Aorta (tissue), 5 donors: ENCODE results near the gene CREM. TPM values are rescaled to one million over a fixed set of nuclear protein-coding genes. Genes with fewer than 3 reads are reported as not detected.

Experiments used
- ATAC-seq: fragments of 200-7000 bp; cut with Tn5 transposase; one replicate; pipeline ENCODE4 v1.9.1; 2022; ENCODE audit warnings: moderate library complexity; ENCODE audit not compliant: low FRiP score
- DNase-seq, 2 donors: peaks; one replicate each; pipeline ENCODE4 v3.0.0-alpha.2; 2020
- H3K27ac ChIP-seq, 2 donors: one replicate each; pipeline ENCODE4 v1.5.1; 2013; ENCODE audit warnings: low read length in 2 of 2, mild to moderate bottlenecking in 2 of 2, moderate library complexity in 2 of 2, control low read depth in 1 of 2, inconsistent platforms in 1 of 2, low read depth in 1 of 2
- H3K27me3 ChIP-seq, 2 donors: one replicate each; pipeline ENCODE4 v1.6.1; 2013; ENCODE audit warnings: control low read depth in 1 of 2, low read length in 1 of 2, mild to moderate bottlenecking in 1 of 2, moderate library complexity in 1 of 2; ENCODE audit not compliant: insufficient read depth in 2 of 2, control insufficient read depth in 1 of 2
- H3K36me3 ChIP-seq, 2 donors: one replicate each; pipeline ENCODE4 v1.6.1; 2013; ENCODE audit warnings: control low read depth in 1 of 2, low read length in 1 of 2, mild to moderate bottlenecking in 1 of 2; ENCODE audit not compliant: insufficient read depth in 2 of 2, control insufficient read depth in 1 of 2
- H3K4me1 ChIP-seq, 2 donors: one replicate each; pipeline ENCODE4 v1.6.1; 2013; ENCODE audit warnings: low read length in 2 of 2, control low read depth in 1 of 2, mild to moderate bottlenecking in 1 of 2, moderate library complexity in 1 of 2; ENCODE audit not compliant: insufficient read depth in 2 of 2, control insufficient read depth in 1 of 2
- H3K4me3 ChIP-seq, 2 donors: one replicate each; pipeline ENCODE4 v1.5.1; 2013; ENCODE audit warnings: low read length in 2 of 2, control low read depth in 1 of 2, mild to moderate bottlenecking in 1 of 2
- H3K9me3 ChIP-seq: one replicate; pipeline ENCODE4 v1.6.1; 2013; ENCODE audit warnings: mild to moderate bottlenecking, low read length; ENCODE audit not compliant: control insufficient read depth
- WGBS, 2 donors: extraction: QIAGEN DNeasy Blood & Tissue Kit; methylation state at CpG; one replicate each; pipeline ENCODE4 v1.1.7; 2013; 5-methylcytosine and 5-hydroxymethylcytosine counted together
- intact Hi-C, 2 donors: fragments of 100-400 bp; cut with DNase I; formaldehyde crosslinking; loops; one replicate each; pipeline versions ENCODE4 v1.14.2 to v1.15.0; 2022
- microRNA-seq, 2 donors: library from miRNA; unstranded; fragments of <30 nt; microRNA quantifications; one replicate each; pipeline ENCODE4 v1.2.0, GENCODE V29; 2020
- polyA plus RNA-seq, 2 donors: library from polyadenylated mRNA; stranded (reverse); fragments of 200-250 nt; gene quantifications; one replicate each; pipeline ENCODE4 v1.2.3, GENCODE V29; 2013
- total RNA-seq, 2 donors: library from RNA; stranded (reverse); fragmentation: NEBNext Ultra II Directional; extraction: Animal tissue kit (Norgen Biotek cat#: 25700); gene quantifications; one replicate each; pipeline ENCODE4 v1.2.1, GENCODE V29; 2021
- donor health status: healthy with polysubstance abuse.
- donor health status: Bipolar disorder and iron deficiency.
- donor health status: DM: no; HTN: no; CAD: no.
- donor health status: DM: no; HTN: no; CAD: no.
- donor health status: DM: yes; HTN: yes; CAD: no.

The CREM gene
- total and polyA plus RNA-seq, 4 donors: 38.9 to 71.5 (median 47.2) TPM

DNA sequence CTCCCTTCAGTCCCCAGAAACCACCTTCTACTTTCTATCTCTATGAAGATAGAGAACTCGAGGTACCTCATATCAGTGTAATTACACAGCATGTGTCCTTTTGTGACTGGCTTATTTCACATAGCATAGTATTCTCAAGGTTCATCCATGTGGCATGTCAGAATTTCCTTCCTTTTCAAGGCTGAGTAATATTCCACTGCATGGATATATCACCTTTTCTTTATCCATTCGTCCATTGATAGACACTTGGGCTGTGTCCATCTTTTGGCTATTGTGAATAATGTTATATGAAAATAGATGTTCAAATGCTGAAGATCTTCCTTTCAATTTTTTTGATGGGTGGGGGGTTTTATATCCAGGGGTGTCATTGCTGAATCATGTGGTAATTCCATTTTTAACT is 117.9 kb downstream of the CREM start:
- DNase-seq: no peak
- Histone ChIP-seq H3K9me3 (no peaks in the 10 kb centered on the region), H3K4me3 (no peak overlapping the region), H3K27ac (no peak overlapping the region), H3K36me3 (no peaks in the 10 kb centered on the region), H3K4me1 (no peaks in the 10 kb centered on the region), H3K27me3 (peaks cover 0 to 1% of the 10 kb centered on the region in 2 donors)
- intact Hi-C loops: loop anchor here in 1 of 2 donors (5.0 kb wide), 1 partner anchor 373 kb away; no protein-coding TSS in a partner anchor
- WGBS, 2 donors: 89 to 93% methylated on average over 2 of the region's 2 CpGs
- ATAC-seq: no peak

DNA sequence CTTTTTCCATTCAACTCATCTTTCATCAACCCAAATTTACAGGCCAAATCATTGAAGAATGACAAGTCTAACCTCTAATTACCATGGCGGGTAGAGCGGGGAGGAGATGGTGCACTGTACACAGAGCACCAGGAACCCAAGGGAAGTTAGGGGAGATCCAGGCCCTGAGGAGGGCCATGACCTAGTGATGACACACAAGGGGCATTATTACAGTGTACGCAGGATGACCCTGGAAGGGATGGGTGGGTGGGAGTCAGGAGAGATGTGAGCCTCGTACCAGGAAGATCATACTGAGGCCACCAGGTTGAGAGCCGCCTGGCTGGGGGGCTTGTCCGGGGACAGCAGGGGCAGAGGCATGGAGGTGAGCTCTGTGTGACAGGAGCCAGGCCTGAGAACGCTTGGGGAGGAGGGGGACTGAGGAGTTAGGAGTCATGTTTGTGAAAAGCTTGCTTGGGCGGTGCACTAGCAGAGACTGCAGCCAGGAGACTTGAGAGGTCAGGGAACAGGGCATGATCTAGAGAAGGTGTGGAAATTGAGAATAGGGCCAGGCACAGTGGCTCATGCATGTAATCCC is 120.2 kb downstream of the CREM start:
- intact Hi-C loops: no loop called here

DNA sequence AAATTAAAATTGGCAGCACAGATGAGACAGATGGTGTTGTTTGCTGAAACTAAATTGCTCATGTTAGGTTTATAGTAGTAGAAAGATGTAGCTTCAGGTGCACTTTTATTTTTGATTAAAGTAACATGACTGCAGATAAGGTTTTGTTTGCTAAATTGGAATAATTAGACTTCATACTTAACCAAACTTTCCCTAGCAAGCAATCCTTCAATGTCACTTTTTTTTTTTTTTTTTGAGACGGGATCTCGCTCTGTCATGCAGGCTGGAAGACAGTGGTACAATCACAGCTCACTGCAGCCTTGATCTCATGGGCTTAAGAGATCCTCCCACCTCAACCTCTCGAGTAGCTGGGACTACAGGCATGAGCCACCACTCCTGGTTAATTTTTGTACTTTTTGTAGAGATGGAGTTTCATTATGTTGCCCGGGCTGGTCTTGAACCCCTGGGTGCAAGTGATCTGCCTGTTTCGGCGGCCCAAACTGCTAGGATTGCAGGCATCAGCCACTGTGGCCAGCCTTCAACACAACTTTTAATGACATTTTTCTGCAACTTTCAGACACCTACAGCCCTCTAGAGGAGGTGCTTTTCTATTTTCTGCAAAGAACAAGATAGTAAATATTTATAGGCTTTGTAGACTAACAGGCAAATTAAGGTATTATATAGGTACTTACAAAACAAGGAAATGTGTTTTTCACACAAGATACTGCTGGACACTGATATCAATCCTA is 124.9 kb downstream of the CREM start:
- Histone ChIP-seq H3K27me3 (no peaks in the 10 kb centered on the region), H3K4me1 (no peaks in the 10 kb centered on the region), H3K9me3 (no peaks in the 10 kb centered on the region), H3K4me3 (no peak overlapping the region), H3K36me3 (no peaks in the 10 kb centered on the region), H3K27ac (no peak overlapping the region)
- DNase-seq: no peak
- no peak for ATAC-seq
- WGBS, 2 donors: 79 to 82% methylated on average over 6 of the region's 6 CpGs
- intact Hi-C loops: no loop called here

More for the DNA sequence above, 120.2 kb downstream of the CREM start:
- Histone ChIP-seq H3K27me3 (peaks cover 0 to 1% of the 10 kb centered on the region in 2 donors), H3K4me1 (no peaks in the 10 kb centered on the region), H3K36me3 (no peaks in the 10 kb centered on the region), H3K4me3 (no peak overlapping the region), H3K9me3 (no peaks in the 10 kb centered on the region), H3K27ac (no peak overlapping the region)
- no peak for DNase-seq
- WGBS, 2 donors: 89 to 94% methylated on average over 8 of the region's 8 CpGs
- ATAC-seq: no peak

DNA sequence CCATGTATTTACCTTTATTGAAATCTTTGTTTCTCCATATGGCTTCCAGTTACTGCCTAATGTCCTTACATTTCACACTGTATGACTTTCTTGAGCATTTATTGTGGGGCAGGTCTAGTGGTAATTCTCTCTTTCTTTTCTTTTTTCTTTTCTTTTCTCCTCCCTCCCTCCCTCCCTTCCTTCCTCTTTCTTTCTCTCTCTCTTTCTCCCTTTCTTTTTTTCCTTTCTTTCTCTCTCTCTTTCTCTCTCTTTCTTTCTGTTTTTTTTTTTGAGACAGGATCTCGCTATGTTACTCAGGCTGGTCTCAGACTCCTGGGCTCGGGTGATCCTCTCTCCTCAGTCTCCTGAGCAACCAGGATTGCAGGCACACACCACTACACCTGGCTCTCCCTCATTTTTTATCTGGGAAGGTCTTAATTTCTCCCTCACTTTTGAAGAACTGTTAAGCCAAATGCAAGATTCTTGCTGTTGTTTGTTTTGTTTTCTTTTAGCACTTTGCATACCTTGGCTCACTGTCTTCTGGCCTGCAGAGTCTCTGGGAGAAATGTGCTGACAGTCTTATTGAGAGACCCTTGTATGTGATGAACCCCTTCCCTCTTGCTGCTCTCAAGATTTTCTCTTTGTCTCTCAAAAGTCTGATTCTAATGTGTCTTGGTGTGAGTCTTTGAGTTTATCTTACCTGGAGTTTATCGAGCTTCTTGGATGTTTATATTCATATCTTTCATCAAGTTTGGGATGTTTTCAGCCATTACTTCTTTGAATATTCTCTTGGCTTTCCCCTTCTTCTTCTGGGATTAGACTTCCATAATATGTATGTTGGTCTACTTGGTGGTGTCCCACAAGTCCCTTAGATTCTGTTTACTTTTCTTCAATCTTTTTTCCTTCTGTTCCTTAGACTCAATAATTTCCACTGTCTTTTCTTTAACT is 130.7 kb downstream of the CREM start:
- peaks cover 7% of the 10 kb centered on the region for H3K9me3 ChIP-seq
- no peaks in the 10 kb centered on the region for H3K4me1 ChIP-seq
- no peak overlapping the region for H3K27ac ChIP-seq
- H3K27me3 ChIP-seq: no peaks in the 10 kb centered on the region
- WGBS, 2 donors: 87 to 89% methylated on average over 3 of the region's 3 CpGs
- intact Hi-C loops: no loop called here
- no peak overlapping the region for H3K4me3 ChIP-seq
- no peaks in the 10 kb centered on the region for H3K36me3 ChIP-seq
- DNase-seq (no peak), ATAC-seq (no peak)

DNA sequence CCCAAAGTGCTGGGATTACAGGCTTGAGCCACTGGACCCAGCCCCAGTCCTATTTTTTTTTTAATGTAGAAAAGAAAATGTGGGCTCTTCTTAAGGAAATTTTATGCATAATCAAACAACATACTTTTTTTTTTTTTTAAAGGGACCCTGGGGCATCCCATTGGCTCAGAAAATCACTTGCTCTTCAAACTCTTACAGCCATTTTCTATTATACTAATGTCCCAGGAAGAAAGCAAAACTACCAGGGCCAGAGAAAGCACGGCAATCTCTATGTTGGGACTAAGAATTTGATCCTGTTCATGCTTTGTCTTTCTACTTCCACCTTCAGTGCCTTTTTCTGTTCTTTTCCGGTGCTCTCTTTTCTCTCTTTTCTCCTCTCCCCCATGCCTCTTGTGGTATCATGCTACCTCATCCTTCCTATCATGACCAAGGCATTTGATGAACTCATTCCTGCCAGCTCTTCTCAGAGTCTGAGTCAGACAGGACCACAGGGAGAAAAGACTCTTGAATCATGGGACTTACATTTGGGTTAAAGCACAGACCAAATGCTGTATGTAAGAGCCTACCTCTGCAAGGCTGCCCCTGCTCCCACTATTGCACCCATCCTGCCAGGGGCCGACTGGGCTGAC is 133.2 kb downstream of the CREM start:
- 64 to 65% methylated on average over 3 of the region's 3 CpGs for WGBS, 2 donors
- Histone ChIP-seq H3K27ac (no peak overlapping the region), H3K4me1 (no peaks in the 10 kb centered on the region), H3K4me3 (no peak overlapping the region), H3K27me3 (no peaks in the 10 kb centered on the region), H3K9me3 (peaks cover 7% of the 10 kb centered on the region), H3K36me3 (no peaks in the 10 kb centered on the region)
- no peak for DNase-seq
- intact Hi-C loops: no loop called here
- peak; percentile 52 for ATAC-seq

DNA sequence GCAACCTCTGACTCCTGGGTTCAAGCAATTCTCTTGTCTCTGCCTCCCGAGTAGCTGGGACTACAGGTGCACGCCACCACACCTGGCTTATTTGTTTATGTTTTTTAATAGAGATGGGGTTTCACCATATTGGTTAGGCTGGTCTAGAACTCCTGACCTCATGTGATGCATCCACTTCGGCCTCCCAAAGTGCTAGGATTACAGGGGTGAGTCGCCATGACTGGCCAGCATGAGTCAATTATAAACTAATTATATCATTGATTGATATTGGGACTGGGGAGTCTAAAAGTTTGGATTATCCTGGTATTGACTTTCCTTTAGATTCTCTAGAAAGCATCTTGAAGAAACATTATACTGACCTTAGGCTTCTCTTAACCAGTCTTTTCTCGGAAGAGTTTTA is 135.8 kb downstream of the CREM start:
- no peak overlapping the region for H3K4me3 ChIP-seq
- DNase-seq: no peak
- H3K4me1 ChIP-seq: no peaks in the 10 kb centered on the region
- intact Hi-C loops: no loop called here
- peaks cover 5% of the 10 kb centered on the region for H3K9me3 ChIP-seq
- WGBS, 2 donors: 96% methylated on average over 5 of the region's 5 CpGs
- no peaks in the 10 kb centered on the region for H3K36me3 ChIP-seq
- no peak for ATAC-seq
- H3K27me3 ChIP-seq: no peaks in the 10 kb centered on the region
- no peak overlapping the region for H3K27ac ChIP-seq

Small RNAs within 50 kb of the gene (microRNA-seq; reads per million reads assigned to microRNA genes)
- gene MIR3611: 0 reads per million in 2 donors

Other genes starting within 250 kb of the CREM start
- 10 to 100 TPM; 24.3 to 28.1 TPM for gene CUL2, start 36.5 kb upstream of the CREM start, total RNA-seq
- gene CUL2, start 36.5 kb upstream of the CREM start, polyA plus RNA-seq: 10 to 100 TPM in 1 of 2 donors, 1 to 10 TPM in 1; 10.0 to 14.3 TPM
- 10 to 100 TPM; 71.9 to 95.9 TPM for gene CCNY, start 209.7 kb downstream of the CREM start, total RNA-seq
- 10 to 100 TPM; 25.5 to 36.8 TPM for gene CCNY, start 209.7 kb downstream of the CREM start, polyA plus RNA-seq